ENCODE data around the gene RGS7. TPM values are rescaled to one million over a fixed set of nuclear protein-coding genes. Genes with fewer than 3 reads are reported as not detected.

The RGS7 gene
- total and polyA plus RNA-seq, 2 of the 8 experiments (the other 6 are each of a cell fraction or from before 2014, with no cell fraction given), result 1.6 to 3.0 TPM

DNA sequence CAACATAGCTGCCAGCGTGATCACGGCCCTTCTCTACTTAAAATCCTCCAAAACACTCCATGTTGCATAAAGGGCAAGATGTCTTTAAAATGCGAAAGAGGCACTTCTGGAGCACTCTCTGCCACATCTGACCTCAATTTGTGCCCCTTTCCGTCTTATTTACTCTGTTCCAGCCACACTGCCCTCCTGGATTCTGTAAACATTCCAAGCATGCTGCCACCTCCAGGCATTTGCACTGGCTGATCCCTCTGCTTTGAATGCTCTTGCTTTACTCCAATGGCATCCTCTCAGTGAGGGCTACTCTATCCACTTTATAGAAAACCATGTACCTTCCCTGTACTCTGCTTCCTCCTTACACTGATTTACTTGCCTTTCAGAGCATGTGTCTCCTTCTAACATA, 5.3 kb upstream of the RGS7 start:
- Histone ChIP-seq H2BK120ac (replicated peaks; ENCODE audit: low read depth, low read length) (no peak overlapping the region), H3K9ac (replicated peaks in 1 of 4; ENCODE audit: extremely low read depth in 1 of 4, low read depth in 3 of 4, low read length in 3 of 4) (no peak overlapping the region), H3K9me3 (ENCODE audit: insufficient read depth in 2 of 2, low read depth in 1 of 2, low read length in 1 of 2) (no peaks in the 10 kb centered on the region), H3K27ac (ENCODE audit: low read depth, low read length) (no peak overlapping the region), H2AFZ (ENCODE audit: low read length) (0 out of 2 replicates have a peak overlapping the region, but pooled peaks have one; percentile 15), H2BK12ac (ENCODE audit: low read depth, low read length) (no peak overlapping the region), H2BK15ac (ENCODE audit: low read length) (no peak overlapping the region), H3K23ac (ENCODE audit: insufficient read length) (no peak overlapping the region), H3K14ac (ENCODE audit: insufficient read length) (no peak overlapping the region), H3K79me1 (ENCODE audit: low read depth, low read length) (no peaks in the 10 kb centered on the region), H3K4me1 (replicated peaks in 1 of 4; ENCODE audit: control insufficient read depth in 3 of 4, insufficient read depth in 4 of 4, low read length in 3 of 4) (peaks cover 0 to 5% (median 3%) of the 10 kb centered on the region in 4 experiments; a peak in 5 of 7 replicates), H4K91ac (replicated peaks; ENCODE audit: insufficient read length, low read length) (no peak overlapping the region), H3K27me3 (replicated peaks in 1 of 4; ENCODE audit: control insufficient read depth in 3 of 4, extremely low read depth in 1 of 4, insufficient read depth in 3 of 4, low read length in 3 of 4) (peaks cover 0 to 8% (median 3%) of the 10 kb centered on the region in 4 experiments; a peak in 3 of 7 replicates), H3K4ac (replicated peaks; ENCODE audit: insufficient read length, low read depth, low read length) (no peak overlapping the region), H3K4me3 (ENCODE audit: extremely low read depth in 1 of 4, insufficient read depth in 2 of 4, low read depth in 3 of 4, low read length in 4 of 4) (no peak overlapping the region), H2BK5ac (ENCODE audit: low read depth, low read length) (no peak overlapping the region), H2AK5ac (ENCODE audit: low read depth, low read length) (no peak overlapping the region; the same call in 1 of the 2 replicates), H2BK20ac (ENCODE audit: low read length) (no peak overlapping the region), H3K23me2 (ENCODE audit: low read depth, low read length) (peaks cover 1% of the 10 kb centered on the region; the same call in 1 of the 2 replicates), H3K36me3 (ENCODE audit: control insufficient read depth in 2 of 4, insufficient read depth in 4 of 4, low read length in 3 of 4) (no peaks in the 10 kb centered on the region), H4K20me1 (replicated peaks in 1 of 2; ENCODE audit: control insufficient read depth in 1 of 2, insufficient read depth in 2 of 2, low read length in 2 of 2) (no peaks in the 10 kb centered on the region), H4K5ac (ENCODE audit: insufficient read length, low read depth, low read length) (no peak overlapping the region), H3K79me2 (ENCODE audit: control insufficient read depth in 1 of 2, insufficient read depth in 2 of 2, low read length in 2 of 2) (no peaks in the 10 kb centered on the region), H4K8ac (ENCODE audit: extremely low read depth, insufficient read depth, low read length) (no peak overlapping the region), H3K18ac (ENCODE audit: extremely low read depth, low read length) (no peak overlapping the region), H3K56ac (replicated peaks; ENCODE audit: insufficient read length, low read depth, low read length) (no peak overlapping the region), H3K4me2 (ENCODE audit: insufficient read depth in 1 of 2, low read depth in 2 of 2, low read length in 2 of 2) (no peak overlapping the region)
- DNase-seq (ENCODE audit: low read depth in 1 of 2, low spot score in 2 of 2), result no peak
- TF ChIP-seq EP300 (IDR thresholded peaks at IDR 0.05; ENCODE audit: borderline replicate concordance in 1 of 2, low read depth in 2 of 2, low read length in 2 of 2) (no peak), TEAD4 (IDR thresholded peaks at IDR 0.05; ENCODE audit: low read depth, low read length) (peak; percentile 55; the same call in 1 of the 2 replicates)
- ChIA-PET CTCF (ENCODE audit: partially characterized antibody) (no interaction called here), POLR2A (ENCODE audit: partially characterized antibody) (no interaction called here)
- FAIRE-seq, result no peak
- WGBS, 2 experiments (ENCODE audit: extremely low coverage in 1 of 2, insufficient coverage in 1 of 2, insufficient read length in 1 of 2, insufficient replicate concordance in 2 of 2, low coverage in 1 of 2, low lambda C conversion rate in 2 of 2, missing lambda C conversion rate in 1 of 2), result 71% methylated on average over 4 of the region's 4 CpGs; no CpG with 5 or more reads in 1 of the 2 experiments
